Kidney epithelial cell (primary cell): Measurements from ENCODE around the gene KIDINS220. TPM values are rescaled to one million over a fixed set of nuclear protein-coding genes. Genes with fewer than 3 reads are reported as not detected.
"Not testable (repeated sequence)": the region's sequence is repeated elsewhere in the genome, so short reads cannot be mapped to it uniquely, and the experiment has no call there.

ENCODE experiments used
- DNase-seq: peaks from one replicate; pipeline ENCODE4 v3.0.0-alpha.2; 2010; ENCODE audit warnings: low read depth
- H3K27me3 ChIP-seq: 2 replicates; pipeline ENCODE4 v1.6.0; 2011; ENCODE audit warnings: low read length; ENCODE audit not compliant: control insufficient read depth, insufficient read depth
- H3K36me3 ChIP-seq: 2 replicates; pipeline ENCODE4 v1.5.1; 2011; ENCODE audit warnings: low read length; ENCODE audit not compliant: control insufficient read depth, insufficient read depth
- H3K4me3 ChIP-seq: 2 replicates; pipeline ENCODE4 v1.5.1; 2011; ENCODE audit warnings: low read depth, mild to moderate bottlenecking, control low read depth, low read length
- total RNA-seq: library from RNA; depleted of rRNA; stranded (reverse); fragments of >200 nt; gene quantifications from 2 replicates; pipeline ENCODE4 v1.2.3, GENCODE V29; 2015
- TF ChIP-seq, protein P1 (sequence below): IDR thresholded peaks from 2 replicates; pipeline ENCODE4 v1.5.1; 2011; ENCODE audit warnings: mild to moderate bottlenecking, moderate library complexity, low read length, control low read depth, inconsistent platforms; ENCODE audit not compliant: insufficient read depth, poor library complexity, severe bottlenecking

The KIDINS220 gene
- total RNA-seq, 1 donor from 2014 or later, result 49.1 TPM

DNA sequence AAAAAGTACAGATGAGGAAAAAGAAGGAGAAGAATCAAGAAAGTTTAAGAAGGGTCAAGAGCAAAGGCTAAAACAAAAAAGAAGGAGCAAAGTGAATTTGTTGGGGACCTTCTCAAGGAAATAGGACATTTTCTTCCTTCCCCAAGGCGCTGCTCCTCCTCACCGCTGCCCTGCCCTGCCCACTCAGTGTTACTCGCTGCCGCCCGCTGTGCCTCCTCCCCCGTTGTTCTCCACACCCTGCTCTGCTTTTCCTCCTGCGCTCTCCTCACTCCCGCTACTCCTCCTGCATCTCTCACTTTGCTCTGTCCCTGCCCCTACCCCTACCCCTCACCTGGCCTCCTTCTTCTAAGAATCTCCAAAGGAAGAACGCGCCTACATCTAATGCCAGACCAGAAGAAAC is 104.8 kb downstream of the KIDINS220 start:
- no peak for DNase-seq
- TF ChIP-seq, protein P1, sequence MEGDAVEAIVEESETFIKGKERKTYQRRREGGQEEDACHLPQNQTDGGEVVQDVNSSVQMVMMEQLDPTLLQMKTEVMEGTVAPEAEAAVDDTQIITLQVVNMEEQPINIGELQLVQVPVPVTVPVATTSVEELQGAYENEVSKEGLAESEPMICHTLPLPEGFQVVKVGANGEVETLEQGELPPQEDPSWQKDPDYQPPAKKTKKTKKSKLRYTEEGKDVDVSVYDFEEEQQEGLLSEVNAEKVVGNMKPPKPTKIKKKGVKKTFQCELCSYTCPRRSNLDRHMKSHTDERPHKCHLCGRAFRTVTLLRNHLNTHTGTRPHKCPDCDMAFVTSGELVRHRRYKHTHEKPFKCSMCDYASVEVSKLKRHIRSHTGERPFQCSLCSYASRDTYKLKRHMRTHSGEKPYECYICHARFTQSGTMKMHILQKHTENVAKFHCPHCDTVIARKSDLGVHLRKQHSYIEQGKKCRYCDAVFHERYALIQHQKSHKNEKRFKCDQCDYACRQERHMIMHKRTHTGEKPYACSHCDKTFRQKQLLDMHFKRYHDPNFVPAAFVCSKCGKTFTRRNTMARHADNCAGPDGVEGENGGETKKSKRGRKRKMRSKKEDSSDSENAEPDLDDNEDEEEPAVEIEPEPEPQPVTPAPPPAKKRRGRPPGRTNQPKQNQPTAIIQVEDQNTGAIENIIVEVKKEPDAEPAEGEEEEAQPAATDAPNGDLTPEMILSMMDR, result no peak
- H3K27me3 ChIP-seq, result no peaks in the 10 kb centered on the region
- peaks cover 3% of the 10 kb centered on the region for H3K36me3 ChIP-seq
- H3K4me3 ChIP-seq, result no peak overlapping the region

DNA sequence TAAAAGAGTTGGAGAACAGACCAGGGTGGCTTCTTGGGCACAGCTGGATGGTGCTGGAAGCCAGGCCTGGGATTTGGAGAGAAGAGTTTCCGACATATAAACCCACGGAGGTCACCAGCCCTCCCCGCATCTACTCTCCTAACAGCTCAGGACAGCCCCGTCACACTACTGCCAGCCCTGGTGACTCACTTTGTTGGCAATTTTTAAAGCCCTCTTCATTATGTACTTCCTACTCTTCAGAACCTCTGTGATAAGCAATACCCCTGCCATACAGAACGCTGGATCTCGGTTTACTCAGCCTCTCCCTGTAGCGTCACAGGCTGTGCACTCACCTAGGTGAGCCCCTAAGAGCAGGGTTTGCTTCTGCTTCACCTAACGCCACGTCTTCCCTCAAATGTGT is 107.5 kb downstream of the KIDINS220 start:
- DNase-seq, result no peak
- no peaks in the 10 kb centered on the region for H3K27me3 ChIP-seq

DNA sequence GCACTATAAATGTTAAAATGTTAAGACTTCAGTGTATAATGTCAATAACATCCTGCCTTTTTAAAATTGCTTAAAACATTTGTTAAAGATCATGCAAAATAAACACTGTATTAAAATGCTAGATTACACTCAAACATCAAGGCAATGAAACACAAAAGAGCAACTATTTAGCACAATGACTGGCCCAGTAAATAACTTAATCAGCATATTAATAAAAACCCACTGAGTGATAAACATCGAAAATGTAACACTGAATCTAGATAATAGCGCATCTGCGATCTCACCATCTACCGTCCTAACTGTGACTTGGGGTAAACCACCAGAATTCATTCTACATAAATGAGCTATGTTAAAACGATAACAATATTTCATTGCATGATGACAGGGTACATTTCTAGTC is 108.3 kb downstream of the KIDINS220 start:
- H3K36me3 ChIP-seq, H3K27me3 ChIP-seq, DNase-seq, H3K4me3 ChIP-seq: not testable (repeated sequence)

More for the DNA sequence above, 107.5 kb downstream of the KIDINS220 start:
- H3K4me3 ChIP-seq, result no peak overlapping the region
- peaks cover 1% of the 10 kb centered on the region for H3K36me3 ChIP-seq
- TF ChIP-seq, protein P1, result no peak

DNA sequence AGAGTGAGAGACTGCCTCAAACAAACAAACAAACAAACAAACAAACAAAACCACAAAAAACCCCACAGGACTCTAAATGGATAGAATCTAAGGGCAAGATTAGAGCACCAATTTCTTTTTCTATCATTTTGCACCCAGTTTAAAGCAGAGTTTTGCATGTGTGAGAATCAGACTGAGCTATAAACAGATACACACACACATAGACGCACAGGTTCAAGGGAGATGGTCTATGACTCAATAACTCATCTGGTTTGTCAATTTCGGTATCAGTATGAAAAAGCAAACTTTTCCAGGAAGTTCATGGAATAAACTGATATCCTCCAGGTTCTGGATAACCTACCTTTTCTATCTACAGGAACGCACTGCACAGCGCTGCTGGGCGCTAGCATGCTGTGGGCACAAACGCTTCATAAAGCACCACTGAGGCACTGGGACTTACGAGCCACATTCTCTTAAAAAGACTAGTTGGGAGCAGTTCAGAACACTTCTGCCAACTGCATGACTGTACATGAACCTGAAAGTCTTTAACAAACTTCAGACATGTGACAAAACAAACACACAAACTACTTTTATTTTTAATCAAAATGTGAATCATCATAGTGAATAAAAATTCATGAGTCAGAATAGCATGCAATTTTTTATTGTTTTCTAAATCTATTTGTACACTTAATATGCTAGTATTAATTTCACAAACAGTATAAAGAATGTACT is 109.0 kb downstream of the KIDINS220 start:
- TF ChIP-seq, protein P1, result no peak
- DNase-seq, result no peak
- no peaks in the 10 kb centered on the region for H3K27me3 ChIP-seq
- peaks cover 1% of the 10 kb centered on the region for H3K36me3 ChIP-seq
- no peak overlapping the region for H3K4me3 ChIP-seq

DNA sequence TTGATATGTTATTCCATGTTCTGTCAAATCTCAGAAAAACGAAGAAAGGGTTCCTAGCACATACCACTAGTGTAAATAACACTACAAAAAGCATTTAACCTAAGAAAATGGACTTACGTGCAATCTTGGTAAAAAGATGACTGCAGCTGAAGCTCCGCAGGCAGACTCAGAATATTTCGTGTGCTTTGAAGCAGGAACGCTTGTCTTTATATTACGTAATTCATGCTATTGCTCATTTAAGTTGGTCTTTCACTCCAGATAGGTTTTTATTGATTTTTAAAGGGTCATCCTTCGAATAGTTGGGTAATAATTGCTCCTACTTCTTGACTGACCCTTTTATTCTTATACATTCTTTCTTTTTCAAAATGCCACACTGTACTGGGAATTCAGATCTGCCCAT is 111.6 kb downstream of the KIDINS220 start:
- DNase-seq, result no peak
- TF ChIP-seq, protein P1, result no peak
- Histone ChIP-seq H3K4me3 (no peak overlapping the region), H3K27me3 (no peaks in the 10 kb centered on the region), H3K36me3 (no peaks in the 10 kb centered on the region)

DNA sequence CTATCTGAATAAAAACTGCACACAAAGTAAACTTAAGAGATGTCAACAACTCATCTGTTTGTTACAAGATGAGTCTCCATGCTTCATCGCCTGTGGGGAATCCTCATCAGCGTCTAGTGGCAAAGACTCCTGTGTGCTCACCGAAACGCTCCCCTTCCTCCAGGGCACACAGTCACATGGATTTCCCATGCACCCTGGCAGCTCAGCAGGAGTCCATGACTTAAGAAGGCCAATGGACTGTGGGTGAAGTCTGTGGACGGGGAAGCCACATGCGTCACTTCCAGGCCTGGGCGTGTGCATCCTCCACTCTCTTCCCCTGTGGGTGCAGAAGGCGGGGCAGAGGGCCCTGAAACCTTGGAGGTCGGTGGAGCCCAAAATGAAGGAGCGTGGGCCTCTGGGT is 114.4 kb downstream of the KIDINS220 start:
- DNase-seq, result no peak

More for the DNA sequence above, 114.4 kb downstream of the KIDINS220 start:
- TF ChIP-seq, protein P1, result no peak
- no peaks in the 10 kb centered on the region for H3K36me3 ChIP-seq
- no peaks in the 10 kb centered on the region for H3K27me3 ChIP-seq
- no peak overlapping the region for H3K4me3 ChIP-seq
